Stimulated activated CD4-positive, alpha-beta T cell treated with anti-CD3 and anti-CD28 coated beads, Interleukin-4, amount 100 ng/mL, for 24 hours (primary cell): ENCODE data around the gene TRPC4.
"Not testable (repeated sequence)": the region's sequence is repeated elsewhere in the genome, so short reads cannot be mapped to it uniquely, and the experiment has no call there.

Experiments used
- DNase-seq: peaks from one replicate; pipeline ENCODE4 v3.0.0-alpha.2; 2020

The TRPC4 gene

DNA sequence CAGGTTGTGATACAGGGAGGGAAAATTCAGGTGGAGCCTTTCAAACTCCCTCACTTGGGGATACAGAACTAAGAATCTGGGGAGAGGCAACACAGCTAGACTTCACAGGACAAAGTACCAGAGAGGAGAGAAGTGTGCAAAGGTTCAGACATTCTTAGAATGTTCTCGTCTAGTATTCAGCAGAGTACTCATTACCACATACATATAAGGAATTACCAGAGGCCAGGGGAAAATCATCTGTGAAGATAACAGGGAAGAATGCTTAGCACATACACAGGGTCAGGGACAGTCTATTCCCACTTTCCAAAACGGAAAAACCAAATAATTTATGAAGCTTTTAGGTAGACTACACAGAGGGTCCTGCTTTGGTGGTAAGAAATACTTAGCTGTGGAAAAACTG lies 58.1 kb downstream of the TRPC4 start:
- DNase-seq = no peak

DNA sequence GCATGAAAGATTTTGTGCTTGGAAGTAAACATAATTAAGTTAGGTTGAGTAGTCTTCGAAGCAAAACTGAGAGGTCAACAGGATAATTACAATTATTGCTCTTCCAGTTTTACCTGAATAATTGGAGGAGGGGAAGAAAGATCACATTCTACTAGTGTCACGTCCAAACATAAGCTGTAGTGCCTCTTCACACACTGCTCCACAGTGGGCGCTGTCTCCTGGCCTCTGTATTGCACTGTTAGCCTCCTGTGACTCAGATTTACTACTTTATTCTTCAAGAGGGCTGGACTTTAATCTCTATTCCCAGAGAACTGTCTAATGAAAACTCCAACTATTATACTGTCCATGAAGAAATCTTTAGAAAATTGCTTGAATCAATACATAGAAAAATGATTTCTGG lies 62.9 kb downstream of the TRPC4 start:
- DNase-seq = no peak

DNA sequence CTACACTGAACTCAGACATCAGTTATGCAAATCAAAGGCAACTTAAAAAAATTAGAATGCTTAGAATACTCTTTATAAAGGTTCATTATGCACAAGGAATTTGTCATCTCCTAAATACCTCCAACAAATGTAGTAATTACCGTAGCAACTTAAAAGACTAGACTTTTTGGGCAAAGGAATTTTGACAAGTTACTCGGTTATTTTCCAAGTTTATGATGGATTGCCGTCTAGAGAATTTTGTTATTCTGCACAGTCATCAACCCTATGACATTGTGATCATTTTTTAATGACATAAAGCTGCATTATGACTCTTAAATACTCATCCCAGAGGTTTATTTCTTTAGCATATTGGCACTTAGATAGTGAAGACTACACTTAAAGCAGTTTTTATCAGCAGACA lies 71.9 kb downstream of the TRPC4 start:
- DNase-seq = no peak

DNA sequence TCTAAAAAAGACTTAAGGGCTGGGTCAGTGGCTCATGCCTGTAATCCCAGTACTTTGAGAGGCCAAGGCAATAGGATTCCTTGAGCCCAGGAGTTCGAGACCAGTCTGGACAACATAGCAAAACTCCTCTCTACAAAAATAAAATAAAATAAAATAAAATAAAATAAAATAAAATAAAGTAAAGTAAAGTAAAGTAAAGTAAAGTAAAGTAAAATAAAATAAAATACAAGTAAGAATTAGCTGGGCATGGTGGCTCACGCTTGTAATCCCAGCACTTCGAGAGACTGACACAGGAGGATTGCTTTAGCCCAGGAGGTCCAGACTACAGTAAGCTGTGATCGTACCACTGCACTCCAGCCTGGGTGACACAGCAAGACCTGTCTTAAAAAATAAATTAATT lies 72.8 kb downstream of the TRPC4 start:
- not testable (repeated sequence) for DNase-seq

DNA sequence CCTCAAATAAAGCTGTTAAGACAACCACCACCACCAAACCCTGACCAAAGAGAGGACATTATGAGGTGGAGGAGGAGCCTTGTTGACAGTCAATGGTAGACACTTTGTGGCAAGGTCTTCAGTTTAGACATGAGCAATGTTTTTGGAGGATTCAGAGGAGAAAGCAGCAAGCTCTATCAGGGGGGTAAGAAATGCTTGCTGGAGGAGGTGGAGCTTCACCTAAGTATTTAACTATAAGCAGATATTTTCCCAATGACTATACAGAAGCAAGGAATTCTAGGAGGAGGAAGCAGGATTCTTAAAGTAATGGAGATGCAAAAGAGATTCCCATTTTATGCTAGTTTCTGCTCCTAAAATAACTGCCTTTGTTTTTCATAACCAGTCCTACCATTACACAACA lies 74.2 kb downstream of the TRPC4 start:
- no peak for DNase-seq

DNA sequence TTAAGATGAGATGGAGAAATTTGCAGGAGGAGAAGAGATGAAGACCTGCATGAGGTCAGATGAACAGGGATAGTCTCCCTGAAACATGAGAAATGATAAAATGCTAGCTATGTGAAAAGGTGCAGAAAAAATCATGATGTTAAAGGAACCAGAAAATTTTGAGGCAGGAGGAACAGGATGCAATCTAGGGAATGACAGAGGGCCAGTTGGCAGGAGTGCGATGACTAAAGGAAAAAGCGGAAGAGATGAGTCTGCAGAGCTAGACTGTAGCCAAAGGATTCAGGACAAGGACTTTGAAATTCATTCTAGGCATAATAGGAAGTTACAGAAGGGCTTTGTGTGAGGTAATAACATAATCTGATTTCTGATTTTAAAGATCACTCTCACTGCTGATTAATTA lies 77.9 kb downstream of the TRPC4 start:
- DNase-seq = no peak

DNA sequence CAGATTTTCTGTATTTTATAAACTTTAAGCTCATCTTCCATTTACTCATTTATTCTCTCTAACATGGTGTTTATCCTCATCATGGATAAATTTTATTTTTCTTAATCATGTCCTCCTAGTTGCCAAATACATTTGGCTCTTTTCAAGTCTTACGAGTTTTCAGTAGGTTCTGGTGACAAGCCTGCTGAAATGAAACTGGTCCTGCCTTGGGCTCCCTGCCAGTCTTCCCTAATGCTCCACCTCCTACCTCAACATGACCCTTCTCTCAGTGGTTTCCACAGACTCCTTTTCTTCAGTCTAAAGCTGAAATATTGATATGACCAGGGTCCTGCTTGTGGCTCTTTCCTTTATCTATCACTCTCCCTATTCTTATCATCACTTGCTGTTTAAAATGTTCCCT lies 81.2 kb downstream of the TRPC4 start:
- DNase-seq = no peak

DNA sequence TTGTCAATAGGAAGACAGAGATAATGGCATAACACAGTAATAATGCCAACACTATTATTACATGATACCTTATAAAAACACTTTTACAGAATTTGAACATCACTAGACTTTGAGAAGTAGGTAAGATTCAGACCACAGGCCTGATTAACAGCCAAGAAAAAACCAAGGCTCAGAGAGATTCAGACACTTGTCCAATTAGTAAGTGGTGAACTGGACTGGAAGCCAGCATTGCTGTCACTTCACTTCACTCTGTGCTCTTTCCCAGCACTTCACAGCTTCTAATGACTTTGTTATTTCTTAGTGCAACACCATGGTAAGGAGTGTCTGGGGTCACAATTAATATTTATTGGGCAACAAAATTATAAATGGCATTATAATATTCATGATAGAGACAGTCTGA lies 91.9 kb downstream of the TRPC4 start:
- DNase-seq = no peak

DNA sequence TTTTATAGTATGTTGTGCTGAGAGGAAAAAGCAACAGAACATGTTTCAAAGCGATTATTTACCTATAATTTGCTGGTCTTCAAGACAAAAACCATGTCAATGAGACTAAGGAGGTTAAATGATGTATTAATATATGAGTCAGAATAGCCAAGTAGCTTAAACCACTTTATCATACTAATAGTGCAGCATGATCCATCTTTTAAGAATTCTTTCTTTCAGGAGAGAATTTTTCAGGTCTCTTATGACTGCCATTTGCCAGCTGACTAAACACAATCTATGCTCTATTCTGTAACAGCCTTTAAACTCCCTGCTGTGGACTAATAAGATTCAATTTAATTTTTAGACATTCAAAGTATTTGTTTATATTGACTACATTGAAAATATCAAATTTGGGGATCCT lies 93.7 kb downstream of the TRPC4 start:
- DNase-seq = no peak

DNA sequence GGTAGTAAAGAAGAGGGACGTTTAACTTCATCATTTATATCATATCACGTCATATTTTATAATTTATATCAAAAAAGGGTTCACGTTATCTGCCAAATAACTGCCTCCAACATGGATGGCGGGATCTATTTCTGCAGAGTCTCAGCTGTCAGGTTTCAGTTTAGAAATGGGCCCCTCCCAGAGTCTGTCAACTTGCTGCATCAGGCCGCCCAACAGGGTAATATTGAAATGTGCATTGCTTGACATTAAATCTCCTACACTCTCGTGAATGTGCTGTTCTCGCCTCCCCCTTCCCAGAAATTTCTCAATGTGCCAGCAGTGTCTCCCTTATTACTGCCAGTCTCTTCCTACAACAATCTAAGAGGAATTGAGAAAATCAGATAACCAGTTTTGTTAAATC lies 96.9 kb downstream of the TRPC4 start:
- DNase-seq = no peak

DNA sequence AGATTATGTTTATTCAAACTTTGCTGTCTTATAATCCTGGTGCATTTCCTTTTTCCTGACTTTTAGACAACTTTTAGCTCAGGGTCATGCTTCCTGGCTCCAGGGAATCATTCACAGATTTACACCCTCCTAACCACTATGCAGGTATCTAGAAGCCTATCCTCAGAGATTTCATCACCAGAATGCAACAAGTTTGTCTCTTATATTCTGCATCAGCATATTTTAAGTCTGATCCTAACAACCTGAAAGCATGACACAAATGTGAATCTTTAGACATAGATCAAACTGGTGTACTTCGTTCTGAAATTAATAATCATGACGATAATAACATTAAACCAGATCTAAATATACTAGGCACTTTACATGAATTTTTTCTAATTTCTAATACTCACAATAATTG lies 100.0 kb downstream of the TRPC4 start:
- no peak for DNase-seq

DNA sequence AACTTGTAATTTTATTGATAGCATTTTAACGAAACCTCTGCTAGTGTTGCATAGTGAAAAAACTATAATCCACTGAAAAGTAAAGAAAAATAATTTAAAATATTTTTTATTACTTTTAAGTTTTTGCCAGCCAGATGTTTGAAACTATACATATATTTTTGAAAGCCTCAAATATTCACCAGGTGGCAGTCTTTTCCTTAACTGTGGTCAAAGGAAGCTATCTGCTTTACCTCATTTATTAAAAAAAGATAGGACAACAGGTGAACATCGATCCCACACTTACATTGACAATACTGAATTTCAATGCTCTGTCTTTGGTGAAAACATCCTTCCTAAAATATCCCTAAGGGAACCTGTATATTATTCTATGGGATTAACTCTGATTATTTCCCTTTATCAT lies 100.5 kb downstream of the TRPC4 start:
- DNase-seq = no peak

DNA sequence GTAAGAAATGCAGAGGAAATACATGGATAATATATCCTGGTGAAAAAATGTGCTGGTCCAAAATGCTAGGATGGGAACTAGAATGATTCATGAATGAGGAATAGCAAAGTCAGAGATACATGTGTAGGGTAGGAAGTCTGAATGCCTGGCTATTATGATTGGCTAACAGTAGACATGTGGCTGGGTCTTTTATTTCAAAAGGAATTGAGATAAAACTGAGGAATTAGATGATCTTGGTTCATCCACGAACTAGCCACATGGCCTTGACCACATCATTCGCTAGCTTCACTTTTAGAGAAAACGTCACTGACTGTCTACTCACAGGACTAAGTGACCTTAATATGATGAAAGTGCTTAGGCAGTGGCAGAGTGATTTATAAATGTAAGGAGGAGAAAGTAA lies 103.1 kb downstream of the TRPC4 start:
- no peak for DNase-seq

DNA sequence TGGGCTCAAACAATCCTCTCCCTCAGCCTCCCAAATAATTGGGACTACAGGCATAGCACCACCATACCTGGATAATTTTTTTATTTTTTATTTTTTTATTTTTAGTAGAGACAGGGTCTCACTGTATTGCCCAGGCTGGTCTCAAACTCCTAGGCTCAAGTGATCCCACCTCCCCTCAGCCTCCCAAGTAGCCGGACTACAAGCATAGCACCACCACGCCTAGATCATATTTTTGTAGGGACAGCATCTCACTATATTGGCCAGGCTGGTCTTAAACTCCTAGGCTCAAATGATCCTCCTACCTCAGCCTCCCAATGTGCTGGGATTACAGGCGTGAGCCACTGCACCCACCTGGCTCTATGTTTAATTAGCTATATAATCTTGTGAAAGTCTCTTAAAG lies 114.2 kb downstream of the TRPC4 start:
- DNase-seq = no peak

DNA sequence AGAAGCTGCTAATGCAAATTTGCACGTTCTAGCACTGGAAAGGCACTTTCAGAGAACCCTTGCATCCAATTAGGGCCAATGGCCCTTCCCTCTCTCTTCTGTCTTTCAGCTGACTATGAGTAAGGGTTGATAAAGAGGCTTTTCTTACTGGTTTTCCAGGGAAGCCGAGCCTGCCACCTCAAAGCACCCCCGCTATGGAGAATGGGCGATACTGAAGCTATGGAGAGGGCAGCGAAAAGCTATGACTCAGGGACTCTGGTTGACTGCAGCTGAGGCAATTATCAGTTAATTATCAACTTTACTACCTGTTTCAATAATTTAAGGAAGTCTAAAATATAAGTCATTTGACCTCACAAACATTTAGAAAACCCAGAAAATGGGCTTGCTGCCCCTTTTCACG lies 115.8 kb downstream of the TRPC4 start:
- no peak for DNase-seq

DNA sequence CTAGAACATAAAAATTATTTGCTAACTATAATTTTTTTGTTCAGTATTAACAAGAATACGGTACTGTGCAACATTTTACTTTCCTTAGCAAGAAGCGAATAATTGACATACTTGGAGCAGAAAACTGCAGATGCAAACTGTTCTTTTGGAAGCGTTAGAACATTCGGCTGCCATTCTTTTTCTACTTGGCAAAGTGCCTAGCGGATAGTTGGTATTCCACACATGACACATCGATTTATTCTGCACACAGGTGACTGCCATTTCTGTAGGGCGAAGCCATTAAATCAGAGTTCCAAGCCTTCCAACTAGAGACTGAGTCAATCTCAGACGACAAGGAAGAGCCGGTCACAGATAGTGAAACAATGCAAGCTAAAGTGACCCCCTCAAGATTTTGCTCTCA lies 117.4 kb downstream of the TRPC4 start:
- no peak for DNase-seq

DNA sequence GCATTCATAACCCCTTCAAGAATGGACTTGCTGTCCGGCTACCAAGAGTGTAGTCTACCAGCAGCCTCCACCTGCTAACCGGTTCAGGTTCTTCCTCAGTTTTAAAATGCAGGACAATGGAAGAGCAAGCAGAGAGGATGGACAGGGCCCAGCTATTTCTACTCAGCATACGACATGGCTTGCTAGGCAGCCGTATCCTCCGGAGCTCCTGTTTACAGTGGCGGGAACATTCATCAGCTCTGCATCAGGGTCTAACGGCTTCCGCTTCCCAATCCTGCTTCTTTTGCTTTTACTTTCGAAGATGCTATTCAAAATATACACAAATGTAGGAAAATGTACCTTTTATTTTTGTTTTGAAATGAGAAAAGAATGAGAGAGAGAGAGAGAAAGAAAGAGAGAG lies 118.5 kb downstream of the TRPC4 start:
- no peak for DNase-seq

DNA sequence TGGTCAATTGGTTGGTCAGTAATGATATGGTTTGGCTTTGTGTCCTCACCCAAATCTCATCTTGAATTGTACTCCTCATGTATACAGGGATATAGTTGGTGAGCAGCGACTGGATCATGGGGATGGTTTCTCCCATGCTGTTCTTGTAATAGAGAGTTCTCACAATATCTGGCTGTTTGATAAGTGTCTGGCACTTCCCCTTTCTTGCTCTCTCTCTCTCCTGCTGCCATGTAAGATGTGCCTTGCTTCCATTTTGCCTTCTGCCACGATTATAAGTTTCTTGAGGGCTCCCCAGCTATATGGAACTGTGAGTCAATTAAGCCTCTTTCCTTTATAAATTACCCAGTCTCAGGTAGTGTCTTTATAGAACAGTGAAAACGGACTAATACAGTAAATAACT lies 120.7 kb downstream of the TRPC4 start:
- DNase-seq = no peak

DNA sequence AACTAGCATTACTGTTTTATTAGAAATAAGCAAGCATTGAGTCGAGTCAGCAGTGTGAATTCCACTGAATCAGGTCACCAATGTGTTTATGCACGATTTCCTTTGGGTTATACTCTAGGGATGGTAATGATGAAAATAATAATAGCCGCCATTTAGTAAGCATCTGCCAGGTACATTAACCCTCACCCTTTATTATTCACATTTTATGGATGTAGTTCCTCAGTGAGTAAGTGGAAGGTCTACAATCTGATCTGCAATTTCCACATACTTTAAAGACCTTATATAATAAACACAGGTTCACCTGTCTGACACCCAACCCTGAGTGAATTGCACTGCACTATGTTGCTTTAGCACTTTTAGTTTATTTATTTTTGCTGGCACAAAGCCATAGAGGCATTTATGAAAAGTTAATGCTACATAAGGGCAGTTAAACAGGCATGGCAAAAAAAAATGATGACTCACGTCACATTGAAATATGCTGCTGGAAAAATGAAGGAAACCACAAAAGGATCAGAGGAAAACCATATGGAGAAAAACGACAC lies 122.4 kb downstream of the TRPC4 start:
- no peak for DNase-seq

DNA sequence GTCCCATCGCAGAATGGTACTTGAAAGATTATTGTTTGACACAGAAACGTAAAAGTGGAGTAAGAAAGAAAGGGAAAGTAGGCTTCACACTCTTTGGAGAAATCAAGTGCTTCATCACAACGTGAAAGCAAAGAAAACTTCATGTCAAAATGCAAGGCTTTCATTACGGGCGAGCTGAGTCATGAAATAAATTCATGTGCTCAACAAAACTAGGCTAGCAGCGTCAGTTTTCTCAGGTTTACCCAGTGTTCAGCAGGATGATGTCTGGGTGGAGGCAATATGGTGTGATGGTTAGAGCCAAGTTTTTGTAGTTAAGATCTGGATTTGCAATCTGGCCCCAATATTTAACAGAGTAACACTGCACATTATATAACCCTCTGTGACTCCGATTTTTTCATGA lies 128.0 kb downstream of the TRPC4 start:
- DNase-seq = no peak

DNA sequence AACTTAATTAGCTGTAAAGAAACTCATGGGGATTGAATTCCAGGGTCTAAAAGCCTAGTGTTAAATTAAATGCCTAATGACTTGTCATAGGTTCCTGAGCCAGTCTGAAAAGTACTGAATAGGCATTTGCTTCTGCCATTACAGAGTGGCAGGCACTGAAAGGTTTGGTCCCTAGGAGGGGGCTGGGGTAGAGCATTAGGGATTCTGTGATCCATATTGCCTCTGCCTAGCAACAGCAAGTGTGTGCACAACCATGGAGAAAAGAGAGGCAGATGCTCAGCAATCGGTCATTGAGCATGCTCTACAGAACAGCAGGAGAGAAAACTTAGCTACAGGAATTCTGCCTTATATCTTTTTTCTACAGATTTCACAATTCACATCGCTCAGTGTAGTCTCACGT lies 133.5 kb downstream of the TRPC4 start:
- DNase-seq = no peak

DNA sequence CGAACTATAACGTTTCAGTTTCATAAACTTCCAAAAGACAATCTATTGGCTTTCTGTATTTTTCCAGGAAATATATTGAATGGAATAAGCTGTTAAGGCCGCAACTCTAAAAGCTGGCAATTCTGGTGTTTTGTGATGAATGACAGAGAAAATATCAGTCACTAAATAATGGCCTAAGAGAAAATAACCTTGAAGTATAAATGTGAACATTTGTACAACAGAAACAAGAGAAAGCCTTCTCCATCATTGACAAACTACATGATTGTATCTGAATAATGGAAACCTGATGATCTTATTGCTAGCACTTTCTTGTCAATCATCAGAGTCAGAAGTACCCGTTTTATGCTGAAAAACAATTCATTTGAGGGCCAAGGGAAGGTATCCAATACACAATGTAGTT lies 134.3 kb downstream of the TRPC4 start:
- DNase-seq = no peak

DNA sequence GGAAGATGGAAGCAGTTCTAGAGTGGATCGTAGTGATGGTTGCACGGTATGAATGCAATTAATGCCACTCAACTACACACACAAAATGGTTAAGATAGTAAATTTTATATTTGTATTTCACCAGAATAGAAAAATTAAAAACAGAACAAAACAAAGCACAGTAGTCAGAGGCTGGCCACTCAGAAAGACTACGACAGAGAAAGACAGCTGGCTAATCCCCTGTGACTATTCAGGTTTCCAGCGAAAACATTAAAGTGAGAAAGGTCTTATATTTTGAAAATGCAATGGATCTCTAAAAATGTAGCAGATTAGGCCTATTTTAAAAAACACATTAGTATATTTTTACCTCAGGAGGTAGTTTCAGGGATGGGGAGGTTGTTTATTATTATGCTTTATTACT lies 139.7 kb downstream of the TRPC4 start:
- DNase-seq = no peak

DNA sequence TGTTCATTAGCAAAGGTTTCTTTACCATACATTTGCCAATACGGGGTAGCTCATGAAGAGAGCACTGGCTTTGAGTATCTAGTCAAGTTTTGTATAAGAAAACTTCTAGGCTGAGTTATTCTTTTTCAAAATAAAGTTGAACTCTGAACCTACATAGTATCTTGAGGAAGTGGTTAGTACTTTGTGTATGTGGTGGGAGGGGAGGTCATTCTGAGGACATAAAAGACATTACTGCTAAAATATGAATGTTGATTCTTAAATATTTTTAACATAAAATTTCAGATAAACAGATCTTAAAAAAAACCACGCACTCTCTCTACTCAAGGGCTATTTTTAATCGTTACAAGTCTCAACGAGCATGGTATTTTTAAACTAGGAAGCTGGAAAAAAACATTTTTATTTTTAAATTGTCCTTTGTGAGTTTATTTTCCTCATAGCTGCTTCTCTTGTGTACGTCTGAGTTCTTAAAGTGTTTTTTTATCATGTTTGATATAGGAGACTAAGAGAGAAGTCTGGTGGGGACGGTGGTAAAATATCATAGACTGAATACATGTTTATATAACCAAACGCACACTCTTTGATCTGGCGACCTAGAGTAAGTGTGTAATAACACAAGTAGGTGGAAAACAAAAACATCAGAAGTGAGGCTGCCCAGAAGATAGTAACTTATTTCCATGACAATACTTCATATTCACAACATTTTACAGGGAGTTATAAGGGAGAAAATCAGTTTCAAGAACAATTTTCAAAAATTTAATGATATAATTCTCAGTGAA lies 153.0 kb downstream of the TRPC4 start:
- no peak for DNase-seq

DNA sequence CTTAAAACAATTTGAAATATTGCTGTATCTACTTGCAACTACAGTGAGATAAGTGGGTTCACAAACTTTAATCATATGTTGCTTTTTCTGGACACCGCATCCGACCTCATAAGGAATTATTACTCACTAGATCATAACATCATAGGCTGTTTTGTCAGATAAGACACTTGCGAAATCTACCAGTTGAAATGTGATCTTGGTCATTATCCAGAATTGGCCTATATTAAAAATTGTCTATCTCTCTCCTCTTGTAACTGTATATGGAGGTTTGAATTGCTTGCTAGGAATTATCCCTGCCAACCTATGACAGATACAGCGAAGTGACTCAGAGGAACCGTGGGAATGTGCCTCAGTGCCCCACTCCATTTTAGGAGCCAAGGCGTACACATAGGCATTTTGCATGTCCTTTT lies 154.0 kb downstream of the TRPC4 start:
- no peak for DNase-seq
